Fibroblast of peridontal ligament (primary cell): ENCODE data around the gene CORO1C.

Experiments
- DNase-seq: peaks from one replicate; pipeline ENCODE4 v3.0.0-alpha.2; 2010; ENCODE audit errors: extremely low read depth

Gene CORO1C

DNA sequence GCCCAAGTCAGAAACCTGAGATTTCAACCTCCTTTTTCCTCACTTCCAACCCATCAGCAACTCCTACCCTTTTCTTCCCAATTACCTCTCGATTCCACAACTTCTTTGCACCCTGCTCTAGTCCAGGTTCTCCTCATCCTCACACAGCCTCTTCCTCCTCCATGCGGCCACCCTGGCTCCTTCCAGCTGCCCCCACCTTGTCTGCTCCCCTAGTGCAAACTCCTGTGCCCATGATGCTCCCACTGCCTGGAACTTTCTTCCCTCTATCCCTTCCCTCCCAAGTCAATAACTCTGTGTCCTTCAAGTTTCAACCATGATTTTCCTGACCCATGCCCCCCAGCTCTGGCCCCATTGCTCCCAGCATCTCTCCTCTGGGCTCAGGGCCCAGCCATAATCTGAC is 115.0 kb downstream of the CORO1C start:
- no peak for DNase-seq

DNA sequence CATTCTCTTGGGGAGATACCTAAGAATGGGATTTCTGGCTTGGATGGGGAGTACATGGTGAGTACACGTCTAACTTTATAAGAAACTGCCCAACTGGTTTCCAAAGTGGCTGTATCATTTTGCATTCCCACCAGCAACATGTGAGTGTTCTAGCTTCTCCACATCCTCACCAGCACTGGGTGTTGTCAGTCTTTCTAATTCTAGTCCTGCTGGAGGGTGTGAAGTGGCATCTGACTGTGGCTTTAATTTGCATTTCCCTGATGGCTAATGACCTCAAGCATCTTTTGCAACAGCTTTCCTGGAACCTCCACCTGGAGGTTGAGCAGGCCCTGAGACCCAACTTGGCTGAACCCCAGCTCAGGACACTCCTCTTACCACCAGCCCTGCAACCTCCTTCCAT is 115.4 kb downstream of the CORO1C start:
- DNase-seq: no peak

DNA sequence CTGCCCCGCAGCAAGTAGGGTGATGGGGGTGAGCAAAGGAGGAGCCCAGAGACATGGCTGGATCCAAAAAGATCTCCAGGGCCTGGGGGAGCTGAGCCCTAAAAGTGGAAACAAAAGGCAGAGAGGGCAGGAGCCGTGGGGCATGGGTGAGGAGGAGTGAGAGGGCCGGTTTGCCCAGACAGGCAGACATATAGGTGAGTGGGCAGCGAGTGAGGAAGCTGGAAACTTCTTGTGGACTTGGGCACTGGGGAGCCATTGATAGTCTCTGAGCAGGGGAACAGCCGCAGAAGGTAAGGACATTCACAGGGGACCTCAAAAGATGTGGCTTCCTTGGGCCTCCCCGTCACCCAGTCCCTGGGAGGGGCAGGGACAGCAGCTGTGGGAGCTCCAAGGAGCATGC is 116.7 kb downstream of the CORO1C start:
- no peak for DNase-seq

DNA sequence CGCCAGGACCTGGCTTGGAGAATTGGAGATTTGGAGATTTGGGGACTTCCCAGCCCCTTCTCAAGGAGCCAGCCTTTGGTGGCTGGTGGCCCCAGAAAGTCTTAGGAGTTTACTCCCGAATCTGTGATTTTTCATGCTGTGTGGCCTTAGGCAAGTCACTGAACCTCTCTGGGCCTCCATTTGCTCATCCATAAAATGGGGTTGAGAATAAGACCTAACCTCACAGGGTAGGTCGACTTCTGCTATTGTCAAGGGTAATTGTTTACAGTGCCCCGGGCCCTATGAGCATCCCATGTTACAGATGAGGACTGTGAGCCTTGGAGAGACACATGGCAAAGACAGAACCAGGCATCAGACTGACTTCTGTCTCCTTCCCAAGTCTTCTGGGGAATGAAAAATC is 117.3 kb downstream of the CORO1C start:
- DNase-seq: no peak

DNA sequence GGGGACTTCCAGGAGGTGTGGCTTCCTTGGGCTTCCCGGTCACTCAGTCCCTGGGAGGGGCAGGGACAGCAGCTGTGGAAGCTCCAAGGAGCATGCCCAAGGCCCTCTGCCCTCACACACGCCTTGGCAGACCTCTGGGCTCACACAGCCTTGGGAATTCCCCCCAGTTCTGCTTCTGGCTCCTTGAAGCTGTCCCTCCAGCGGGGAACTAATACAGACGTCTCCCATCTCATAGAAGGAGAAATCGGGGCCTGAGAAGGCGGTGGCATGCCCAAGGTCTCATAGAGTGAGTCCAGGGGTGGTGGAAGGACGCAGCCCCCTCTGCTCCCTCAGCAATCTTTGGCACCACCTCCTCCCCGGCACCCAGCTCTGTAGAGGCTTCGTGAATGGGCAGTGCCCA is 117.8 kb downstream of the CORO1C start:
- DNase-seq: no peak

DNA sequence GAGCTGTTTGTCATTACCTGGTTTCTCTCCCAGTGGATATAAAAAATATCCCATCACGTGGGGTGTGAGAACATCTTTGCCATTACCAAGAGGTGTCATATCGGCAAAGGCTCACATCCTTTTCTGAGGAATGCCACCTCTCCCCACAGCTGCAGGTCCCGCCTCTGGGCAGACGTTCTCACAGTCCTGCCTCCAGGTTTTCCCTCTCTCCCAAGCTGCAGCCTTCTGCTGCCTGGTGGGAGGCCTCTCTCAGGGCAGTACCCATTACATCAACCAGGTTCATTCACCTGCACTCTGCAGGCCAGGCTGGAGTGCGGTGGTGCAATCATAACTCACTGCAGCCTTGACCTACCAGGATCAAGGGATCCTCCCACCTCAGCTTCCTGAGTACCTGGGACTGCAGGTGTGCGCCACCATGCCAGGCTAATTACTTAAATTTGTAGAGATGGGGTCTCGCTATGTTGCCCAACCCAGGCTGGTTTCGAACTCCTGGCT is 118.5 kb downstream of the CORO1C start:
- DNase-seq: no peak

DNA sequence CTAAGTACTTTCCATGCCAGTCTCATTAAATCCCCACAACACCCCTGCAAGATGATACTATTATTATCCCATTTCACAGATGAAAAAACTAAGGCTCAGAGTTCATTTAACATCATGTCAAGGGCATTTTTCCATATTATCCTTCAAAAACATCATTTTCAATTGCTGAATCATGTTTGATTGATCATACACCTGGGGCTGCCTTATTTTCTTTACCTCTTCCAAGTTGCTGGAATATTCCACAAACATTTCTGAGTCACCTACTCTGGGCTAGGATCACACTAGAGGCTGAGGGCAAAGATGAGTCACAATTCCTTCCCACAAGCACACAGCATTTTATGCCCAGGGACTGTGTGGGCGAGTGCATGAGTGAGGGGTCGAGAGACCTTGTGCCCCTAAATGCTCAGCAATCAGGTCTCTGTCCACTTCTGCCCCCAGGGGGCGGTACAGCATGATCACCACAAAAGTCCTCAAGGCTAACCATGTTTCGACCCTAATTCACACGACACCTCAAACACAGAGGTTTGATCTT is 119.4 kb downstream of the CORO1C start:
- peak; percentile 81 for DNase-seq

DNA sequence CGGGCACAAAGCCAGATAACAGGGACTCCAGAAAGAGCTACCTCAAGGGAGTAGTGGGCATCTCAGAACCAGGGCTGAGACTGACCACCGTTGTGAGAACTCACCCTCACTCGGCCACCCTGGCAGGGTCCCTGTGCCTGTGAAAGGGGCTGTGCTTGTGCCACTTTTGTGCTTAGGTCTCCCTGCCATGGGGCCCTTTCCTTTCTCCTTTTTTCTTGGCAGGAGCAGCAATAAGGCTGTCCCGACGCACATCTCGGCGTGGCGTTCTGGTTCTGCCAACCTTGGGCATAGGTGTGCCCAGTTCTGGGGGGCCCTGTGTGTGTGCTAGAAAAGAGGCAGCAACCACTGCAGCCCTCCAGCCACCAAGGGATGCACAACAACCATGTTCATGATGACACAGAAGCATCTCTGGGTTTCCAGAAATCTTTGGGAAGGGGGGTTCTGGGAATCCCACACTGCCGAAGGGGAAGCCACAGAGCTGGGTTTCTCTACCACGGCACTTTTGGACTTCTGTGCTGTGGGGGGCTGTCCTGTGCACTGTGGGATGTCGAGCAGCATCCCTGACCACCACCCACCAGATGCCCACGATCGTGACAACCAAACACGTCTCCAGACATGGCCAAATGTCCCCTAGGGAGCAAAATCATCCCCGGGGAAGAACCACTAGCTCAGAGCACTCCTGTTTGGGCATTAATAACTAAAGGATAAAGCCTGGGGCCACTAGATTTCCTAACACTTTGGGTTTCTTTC is 120.3 kb downstream of the CORO1C start:
- DNase-seq: no peak

DNA sequence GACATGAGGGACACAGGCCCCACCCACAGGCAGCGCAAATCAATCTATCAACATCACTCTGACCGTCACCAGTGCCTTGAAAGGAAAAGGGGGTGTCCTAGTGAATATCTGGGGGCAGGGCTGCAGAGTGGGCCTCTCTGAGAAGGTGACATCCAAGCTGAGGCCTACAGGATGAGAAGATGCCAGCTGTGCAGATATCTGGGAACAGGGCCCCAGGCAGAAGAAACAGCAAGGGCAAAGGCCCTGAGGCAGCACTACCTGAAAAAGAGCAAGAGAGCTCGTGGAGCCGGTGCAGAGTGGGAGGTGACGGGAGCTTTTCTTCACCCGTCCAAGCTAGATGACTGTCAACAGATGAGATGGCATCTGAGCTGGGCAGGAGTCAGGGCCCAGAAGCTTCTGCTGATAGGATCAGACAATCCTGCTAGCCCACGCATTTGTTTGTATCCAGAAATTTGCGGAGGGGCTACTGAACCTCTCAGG is 120.9 kb downstream of the CORO1C start:
- no peak for DNase-seq

DNA sequence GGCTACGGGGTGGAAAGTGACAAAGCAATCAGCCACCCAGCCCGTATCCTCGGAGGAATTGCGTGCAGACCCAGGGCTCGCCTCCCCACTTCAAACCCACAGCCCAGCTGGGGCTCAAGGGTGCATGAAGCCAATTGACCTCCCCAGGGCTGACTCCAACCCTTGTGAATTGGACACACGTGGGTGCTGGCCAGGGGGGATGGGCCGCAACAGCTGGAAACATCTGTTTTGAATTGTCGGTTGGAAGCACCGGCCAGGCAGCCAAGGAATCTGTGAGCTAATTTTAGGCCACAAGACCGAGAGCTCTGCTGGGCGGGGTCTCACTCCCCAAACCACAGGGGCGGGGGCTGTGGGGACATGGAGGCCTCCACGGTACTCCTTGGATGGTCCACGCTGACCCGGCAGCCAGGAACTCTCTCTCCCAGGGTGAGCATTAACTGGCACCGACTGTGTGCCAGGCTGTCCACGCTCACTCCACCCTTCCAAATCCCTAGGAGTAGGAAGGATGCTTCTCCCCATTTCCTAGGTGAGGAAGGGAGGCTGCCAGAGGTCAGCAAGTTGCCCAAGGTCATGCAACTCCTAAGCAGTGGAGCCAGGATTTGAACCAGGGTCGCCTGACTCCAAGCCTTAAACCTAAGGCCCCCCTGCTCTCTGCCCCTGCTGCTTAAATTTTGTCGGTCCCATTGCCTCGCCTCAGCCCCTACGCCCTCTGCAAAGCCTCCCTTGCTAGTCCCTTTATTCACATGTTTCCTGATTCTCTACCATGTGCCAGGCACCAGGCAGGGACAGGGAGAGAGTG is 121.6 kb downstream of the CORO1C start:
- peak; percentile 94 for DNase-seq

DNA sequence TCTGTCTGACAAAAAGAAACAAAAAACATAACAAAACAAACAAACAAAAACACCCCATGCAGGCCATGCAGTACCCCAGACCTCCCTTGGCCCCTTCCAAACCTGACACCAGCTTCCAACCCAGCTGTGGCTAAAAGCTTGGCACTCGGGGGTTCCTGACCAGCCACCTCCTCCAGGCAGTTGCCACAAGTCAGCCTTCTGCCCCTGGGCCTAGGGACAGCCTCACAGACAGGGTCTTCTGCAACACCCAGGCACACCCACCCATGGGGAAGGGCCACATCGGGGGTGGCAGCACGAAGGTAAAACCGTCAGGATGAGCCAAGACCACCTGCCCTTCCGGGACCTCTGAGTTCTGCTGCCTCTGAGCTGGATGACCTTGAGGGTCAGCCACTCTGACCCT is 122.7 kb downstream of the CORO1C start:
- no peak for DNase-seq

DNA sequence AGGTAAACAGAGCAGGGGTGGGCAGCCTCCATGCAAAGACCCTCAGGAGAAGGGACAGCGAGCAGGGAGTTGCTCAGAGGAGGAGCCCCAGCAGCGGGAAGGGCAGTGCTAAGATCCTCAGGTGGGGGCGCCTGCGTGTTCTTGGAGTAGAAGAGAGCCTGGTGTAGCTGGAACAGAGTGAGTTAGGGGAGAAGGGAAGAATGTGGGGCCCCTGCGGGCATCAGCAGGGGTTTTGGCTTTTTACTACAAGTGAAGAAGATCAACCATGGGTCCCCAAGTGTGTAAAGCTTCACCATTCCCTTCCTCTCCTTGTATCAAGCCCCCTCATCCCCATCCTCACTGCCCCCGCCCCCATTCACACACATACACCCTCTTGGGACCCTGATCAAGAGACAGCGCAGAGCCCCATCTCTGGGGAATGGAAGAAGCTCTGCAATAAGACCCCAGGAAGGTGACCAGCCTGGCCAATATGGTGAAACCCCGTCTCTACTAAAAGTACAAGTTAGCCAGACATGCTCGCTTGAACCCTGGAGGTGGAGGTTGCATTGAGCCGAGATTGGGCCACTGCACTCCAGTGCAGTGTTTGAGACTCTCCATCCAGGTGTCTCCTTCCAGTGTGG is 123.2 kb downstream of the CORO1C start:
- no peak for DNase-seq

DNA sequence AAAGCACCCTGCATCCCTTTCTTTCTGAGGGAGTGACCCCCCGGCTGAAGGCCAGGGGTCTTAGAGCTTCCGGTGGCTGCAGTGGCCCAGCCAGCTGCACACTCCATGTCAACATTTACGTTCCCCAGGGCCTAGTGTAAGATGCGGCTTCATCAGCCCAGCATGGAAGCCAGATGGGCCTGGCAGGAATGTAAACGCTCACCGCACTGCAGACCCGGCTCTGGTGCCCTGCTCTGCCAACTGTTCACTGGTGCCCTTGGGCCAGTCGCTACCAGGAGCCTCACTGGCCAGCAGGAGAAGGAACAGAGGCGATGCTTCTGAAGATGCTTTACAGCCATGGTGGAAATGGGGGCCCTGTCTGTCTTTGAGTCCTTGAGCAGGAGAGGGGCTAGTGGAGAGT is 124.8 kb downstream of the CORO1C start:
- peak; percentile 40 for DNase-seq

DNA sequence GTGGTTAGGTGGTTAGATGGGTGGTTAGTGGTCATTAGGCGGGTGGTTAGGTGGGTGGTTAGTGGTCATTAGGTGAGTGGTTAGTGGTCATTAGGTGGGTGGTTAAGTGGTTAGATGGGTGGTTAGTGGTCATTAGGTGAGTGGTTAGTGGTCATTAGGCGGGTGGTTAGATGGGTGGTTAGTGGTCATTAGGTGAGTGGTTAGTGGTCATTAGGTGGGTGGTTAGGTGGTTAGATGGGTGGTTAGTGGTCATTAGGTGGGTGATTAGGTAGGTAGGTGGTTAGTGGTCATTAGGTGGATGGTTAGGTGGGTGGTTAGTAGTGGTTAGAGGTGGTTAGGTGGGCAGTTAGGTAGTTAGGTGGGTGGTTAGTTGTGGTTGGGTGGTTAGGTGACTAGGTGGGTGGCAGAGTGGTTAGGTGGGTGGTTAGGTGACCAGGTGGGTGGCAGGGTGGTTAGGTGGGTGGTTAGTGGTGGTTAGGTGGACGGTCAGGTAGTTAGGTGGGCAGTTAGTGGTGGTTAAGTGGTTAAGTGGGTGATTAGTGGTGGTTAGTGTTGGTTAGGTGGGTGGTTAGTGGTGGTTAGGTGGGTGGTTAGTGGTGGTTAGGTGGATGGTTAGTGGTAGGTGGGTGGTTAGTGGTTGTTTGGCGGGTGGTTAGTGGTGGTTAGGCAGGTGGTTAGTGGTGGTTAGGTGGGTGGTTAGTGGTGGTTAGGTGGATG is 125.5 kb downstream of the CORO1C start:
- DNase-seq: no peak

DNA sequence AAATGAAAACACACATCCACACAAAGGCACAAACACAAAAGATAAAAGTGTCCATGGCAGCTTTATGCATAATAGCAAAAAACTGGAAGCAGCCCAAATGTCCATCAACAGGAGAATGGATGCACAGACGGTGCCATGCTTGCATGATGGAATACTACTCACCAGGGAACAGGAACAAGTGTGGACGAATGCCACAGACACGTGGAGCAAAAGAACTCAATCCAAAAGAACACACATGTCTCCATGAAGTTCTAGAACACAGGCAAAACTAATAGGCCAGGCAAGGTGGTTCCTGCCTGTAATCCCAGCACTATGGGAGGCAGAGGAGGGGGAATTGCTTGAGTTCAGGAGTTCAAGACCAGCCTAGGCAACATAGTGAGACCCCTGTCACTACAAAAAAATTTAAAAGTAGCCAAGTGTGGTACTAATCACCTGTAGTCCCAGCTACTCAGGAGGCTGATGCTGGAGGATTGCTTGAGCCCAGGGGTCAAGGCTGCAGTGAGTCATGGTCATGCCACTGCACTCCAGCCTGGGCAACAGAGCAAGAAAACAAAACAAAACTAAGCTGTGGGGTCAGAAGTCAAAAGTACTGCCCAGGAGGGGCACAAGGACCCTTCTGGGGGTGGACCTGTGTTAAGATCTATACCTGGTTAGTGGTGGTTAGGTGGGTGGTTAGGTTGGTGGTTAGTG is 126.2 kb downstream of the CORO1C start:
- no peak for DNase-seq

DNA sequence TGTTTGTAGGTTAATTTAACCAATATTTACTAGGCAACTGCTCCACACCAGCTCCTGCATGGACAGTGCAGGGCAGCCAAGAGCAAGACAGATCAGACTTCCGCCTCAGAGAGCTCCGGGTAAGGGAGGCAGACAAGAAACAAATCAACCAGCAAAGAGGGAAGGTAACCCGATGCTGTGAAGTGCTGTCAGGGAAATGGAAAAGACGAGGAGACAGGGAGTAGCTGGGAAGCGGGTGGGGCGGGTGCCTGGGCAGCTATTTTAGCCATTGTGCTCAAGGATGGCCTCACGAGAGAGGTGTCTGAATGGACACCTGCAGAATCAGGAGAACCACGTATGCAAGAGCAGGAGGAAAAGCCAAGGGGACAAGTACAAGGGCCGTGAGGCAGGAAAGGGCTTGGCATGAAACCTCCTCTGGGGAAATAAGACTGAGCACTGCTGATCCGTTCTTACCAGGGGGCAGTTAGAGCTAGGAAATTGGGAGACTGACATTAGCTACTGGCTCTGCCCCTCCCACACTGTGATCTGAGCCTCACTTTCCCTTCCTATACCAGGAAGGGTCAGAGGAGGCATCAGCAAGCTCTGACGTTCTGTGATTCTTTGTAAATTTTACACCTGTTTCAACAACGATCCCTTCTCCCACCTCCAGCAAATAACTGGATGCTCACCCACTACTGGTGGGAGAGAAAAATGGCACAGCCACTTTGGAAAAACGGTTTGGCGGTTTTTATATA is 126.9 kb downstream of the CORO1C start:
- DNase-seq: no peak

DNA sequence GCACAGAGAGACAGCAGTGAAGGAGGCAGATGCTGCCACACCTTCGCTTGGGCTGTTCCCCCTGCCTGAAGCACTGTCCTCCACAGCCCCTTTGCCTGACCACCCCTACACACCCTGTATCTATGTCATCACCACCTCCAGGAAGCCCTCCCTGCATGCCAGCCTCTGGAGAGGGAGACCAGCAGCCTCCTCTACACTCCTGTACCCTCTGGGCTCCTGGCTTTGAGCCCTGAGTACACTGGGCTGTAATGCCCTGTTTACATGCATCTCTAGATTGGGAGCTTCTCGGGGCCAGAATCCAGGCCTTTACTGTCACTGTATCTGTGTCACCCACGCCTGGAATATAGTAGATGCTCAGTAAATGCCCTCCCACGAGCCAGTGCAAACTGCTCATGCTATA is 127.6 kb downstream of the CORO1C start:
- no peak for DNase-seq

DNA sequence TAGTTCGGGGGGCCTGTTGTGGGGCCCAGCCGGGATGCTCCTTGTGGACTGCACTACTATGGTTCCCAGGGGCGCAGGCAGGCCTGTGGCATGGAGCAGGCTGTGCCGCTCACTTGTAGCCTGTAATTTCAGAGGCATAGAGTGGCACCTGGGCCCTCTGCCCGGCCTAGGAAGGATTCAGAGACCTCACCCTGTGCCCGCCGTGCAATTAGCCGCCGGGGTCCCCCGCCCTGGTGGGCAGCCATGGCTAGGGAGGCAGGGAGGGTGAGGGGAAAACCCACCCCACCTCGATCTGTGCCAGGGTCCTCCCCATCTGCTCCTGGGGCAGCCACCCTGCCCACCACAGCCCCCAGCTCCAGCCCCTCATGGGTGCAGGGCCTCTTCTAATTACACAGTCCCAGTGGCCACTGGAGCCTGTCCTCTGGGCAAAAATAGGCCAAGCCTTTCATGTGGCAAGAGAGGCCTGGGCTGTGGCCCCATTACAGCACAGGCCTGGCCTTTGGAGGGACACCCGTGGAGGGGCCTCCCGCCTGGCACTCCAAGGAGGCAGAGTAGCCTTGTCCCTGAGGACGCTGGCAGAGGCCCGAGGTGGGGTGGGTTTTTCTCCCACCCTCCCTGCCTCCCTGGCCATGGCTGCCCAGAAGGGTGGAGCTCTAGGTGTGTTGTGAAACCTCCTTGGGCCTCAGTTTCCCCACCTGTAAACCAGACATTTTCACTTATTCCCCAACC is 128.2 kb downstream of the CORO1C start:
- no peak for DNase-seq

DNA sequence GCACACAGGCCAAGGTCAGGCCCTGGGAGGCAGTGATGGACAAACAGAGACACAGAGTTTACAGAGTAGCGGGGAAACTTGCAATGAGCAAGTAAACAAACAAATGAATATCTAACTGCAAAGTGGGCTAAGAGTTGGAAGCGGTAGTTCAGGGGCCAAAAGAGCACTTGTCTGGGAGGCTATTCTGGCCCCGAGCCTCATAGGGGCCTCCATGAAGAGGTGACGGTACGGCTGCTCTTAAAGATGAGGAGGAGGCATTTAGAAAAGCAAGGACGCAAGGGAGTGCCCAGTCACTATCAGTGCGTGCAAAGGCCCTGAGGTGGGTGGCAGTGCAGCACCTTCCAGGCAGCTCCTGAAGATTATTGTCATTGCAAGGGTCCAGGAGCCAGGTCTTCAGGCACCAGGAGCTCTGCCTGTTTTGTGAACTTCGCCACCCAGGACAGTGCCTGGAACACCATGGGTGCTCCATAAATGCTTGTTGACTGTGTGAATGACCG is 129.1 kb downstream of the CORO1C start:
- no peak for DNase-seq

DNA sequence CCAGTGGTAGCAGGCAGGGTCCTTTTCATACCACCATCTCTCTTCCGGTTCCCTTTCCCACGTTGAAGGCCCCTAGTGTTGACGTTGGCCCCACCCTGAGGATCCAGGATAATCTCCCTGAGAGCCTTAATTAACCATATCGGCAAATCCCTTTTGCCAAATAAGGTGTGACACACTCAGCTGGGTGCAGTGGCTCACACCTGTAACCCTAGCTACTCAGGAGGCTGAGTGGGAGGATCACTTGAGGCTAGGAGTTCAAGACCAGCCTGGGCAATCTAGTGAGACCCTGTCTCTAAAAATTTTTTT is 130.7 kb downstream of the CORO1C start:
- no peak for DNase-seq
